Motor neuron (in vitro differentiated cells): ENCODE measurements around the gene SMIM38. TPM values are rescaled to one million over a fixed set of nuclear protein-coding genes. Genes with fewer than 3 reads are reported as not detected.
"Not testable (repeated sequence)": the region's sequence is repeated elsewhere in the genome, so short reads cannot be mapped to it uniquely, and the experiment has no call there.

Experiments
- ATAC-seq, 8 experiments: fragments of 200-7000 bp; cut with Tn5 transposase; replicated peaks in 6 of 8; 2 replicates each; pipeline ENCODE4 v1.8.0; 2021; ENCODE audit warnings: mild to moderate bottlenecking in 8 of 8, moderate library complexity in 8 of 8
- H3K27ac ChIP-seq, 2 donors: fragments of 250-450 bp; sonication (Bioruptor Pico); 2 replicates each; pipeline ENCODE4 v1.9.0; 2021; ENCODE audit warnings: antibody characterized with exemption in 2 of 2, mild to moderate bottlenecking in 2 of 2, moderate library complexity in 1 of 2
- H3K4me1 ChIP-seq, 2 donors: fragments of 250-450 bp; sonication (Bioruptor Pico); replicated peaks in 1 of 2; 2 replicates each; pipeline ENCODE4 v1.6.1; 2021; ENCODE audit warnings: antibody characterized with exemption in 2 of 2, mild to moderate bottlenecking in 2 of 2, moderate library complexity in 1 of 2
- H3K4me3 ChIP-seq, 5 donors: fragments of 250-450 bp; sonication (Bioruptor Pico); 2 replicates each; pipeline ENCODE4 v1.9.0; 2021; ENCODE audit warnings: antibody characterized with exemption in 5 of 5, mild to moderate bottlenecking in 5 of 5, moderate library complexity in 4 of 5
- WGBS, 10 experiments: fragments of 450-650 bp; shearing (Covaris generic); methylation state at CpG; one replicate each; pipeline ENCODE4 v1.0.0; 2022; 5-methylcytosine and 5-hydroxymethylcytosine counted together
- in situ Hi-C, 9 experiments: fragments of 400-800 bp; cut with MboI; loops; one replicate each; pipeline ENCODE4 v1.15.0; 2021; ENCODE audit warnings: low sequenced_read_pairs in 9 of 9, low pct_unique_long_range_greater_than_20kb in 2 of 9; ENCODE audit not compliant: unreplicated experiment in 9 of 9
- total RNA-seq, 8 experiments: library from RNA; unstranded; fragments of 300-600 nt; gene quantifications; 2 replicates each; pipeline versions ENCODE4 v1.2.3 to v1.2.4, GENCODE V29; 2022

The SMIM38 gene
- total RNA-seq, 8 experiments from 2014 or later = 0.14 to 1.2 (median 0.56) TPM; not detected in 1

- in situ Hi-C loops, H3K4me3 ChIP-seq, H3K27ac ChIP-seq, ATAC-seq: not testable (repeated sequence)
- peaks cover 22 to 25% of the 10 kb centered on the region in 2 donors for H3K4me1 ChIP-seq
- 41 to 100% (median 93%) methylated on average over 1 to 8 of the region's 11 CpGs for WGBS, 10 experiments
Measured at GRCh38 chr11:69149338-69150045, 6.2 kb upstream of the SMIM38 start.

DNA sequence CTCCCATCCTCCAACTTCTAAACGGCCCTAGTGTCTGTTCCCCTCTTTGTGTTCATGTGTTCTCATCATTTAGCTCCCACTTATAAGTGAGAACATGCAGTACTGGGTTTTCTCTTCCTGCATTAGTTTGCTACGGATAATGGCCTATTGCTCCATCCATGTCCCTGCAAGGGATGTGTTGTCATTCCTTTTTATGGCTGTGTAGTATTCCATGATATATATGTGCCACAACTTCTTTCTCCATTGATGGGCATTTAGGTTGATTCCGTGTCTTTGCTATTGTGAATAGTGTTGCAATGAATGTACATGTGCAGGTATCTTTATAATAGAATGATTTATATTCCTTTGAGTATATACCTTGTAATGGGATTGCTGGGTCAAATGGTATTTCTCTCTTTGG lies 5.6 kb upstream of the SMIM38 start:
- Histone ChIP-seq H3K27ac (no peak overlapping the region), H3K4me3 (no peak overlapping the region), H3K4me1 (peaks cover 25 to 27% of the 10 kb centered on the region in 2 donors)
- no peak for ATAC-seq
- 27 to 100% (median 82%) methylated on average over 1 to 3 of the region's 3 CpGs for WGBS, 10 experiments
- in situ Hi-C loops = no loop called here

GRCh38 chr11:69151836-69152235 lies 3.9 kb upstream of the SMIM38 start:
- WGBS, 10 experiments = 5 to 88% (median 24%) methylated on average over 1 to 8 of the region's 10 CpGs; no CpG with 5 or more reads in 2 of the 10 experiments
- Histone ChIP-seq H3K27ac (no peak overlapping the region), H3K4me1 (peaks cover 36% of the 10 kb centered on the region in 2 donors), H3K4me3 (no peak overlapping the region)
- peak in 5 of 8 experiments; percentile 34 to 50 (median 47) for ATAC-seq
- in situ Hi-C loops = no loop called here

DNA sequence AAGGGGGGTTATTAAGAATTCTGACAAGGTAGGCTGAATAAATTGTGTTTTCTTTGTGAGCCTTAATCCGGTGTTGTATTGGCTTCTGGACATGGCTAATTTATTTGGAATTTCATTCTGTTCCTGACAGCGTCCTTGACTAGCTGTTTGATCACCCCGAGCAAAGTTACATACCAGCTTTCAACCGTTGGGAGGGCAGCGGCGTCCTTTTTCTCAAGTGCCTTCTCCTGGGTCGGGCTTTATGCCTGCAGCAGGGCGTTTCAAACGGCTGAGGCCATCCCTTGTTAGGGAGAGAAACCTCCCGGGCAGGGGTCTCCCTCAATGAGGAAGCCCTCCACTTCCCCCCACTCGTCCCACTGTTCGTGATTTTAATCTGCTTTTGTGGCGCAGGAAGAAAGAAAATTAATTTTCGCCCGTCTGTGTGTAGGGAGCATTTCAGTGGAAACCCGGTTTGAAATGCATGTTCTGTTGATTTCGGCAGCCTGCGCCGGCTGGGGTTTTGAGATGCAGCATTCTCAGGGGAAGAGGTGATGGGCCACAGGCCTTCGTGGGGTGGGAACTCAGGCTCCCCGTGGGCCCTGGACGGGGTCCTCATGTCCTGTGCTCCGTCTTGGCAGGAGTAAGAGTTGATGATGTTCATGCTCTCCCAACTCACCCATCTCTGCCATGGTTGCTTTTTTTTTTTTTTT lies 2.9 kb upstream of the SMIM38 start:
- Histone ChIP-seq H3K4me3 (no peak overlapping the region), H3K27ac (peak overlapping the region in 1 of 2 donors; percentile 34), H3K4me1 (peaks cover 45 to 46% of the 10 kb centered on the region in 2 donors)
- in situ Hi-C loops = no loop called here
- ATAC-seq = no peak
- WGBS, 10 experiments = 30 to 92% (median 54%) methylated on average over 2 to 20 of the region's 23 CpGs; no CpG with 5 or more reads in 4 of the 10 experiments

GRCh38 chr11:69153661-69154060 lies 2.1 kb upstream of the SMIM38 start:
- ATAC-seq = no peak
- peaks cover 47 to 48% of the 10 kb centered on the region in 2 donors for H3K4me1 ChIP-seq
- no peak overlapping the region for H3K27ac ChIP-seq
- WGBS, 10 experiments = 0 to 80% (median 67%) methylated on average over 1 to 5 of the region's 7 CpGs; no CpG with 5 or more reads in 2 of the 10 experiments
- H3K4me3 ChIP-seq = no peak overlapping the region
- in situ Hi-C loops = no loop called here

- in situ Hi-C loops = no loop called here
- ATAC-seq = no peak
- no peak overlapping the region for H3K4me3 ChIP-seq
- 0 to 100% (median 78%) methylated on average over 1 to 4 of the region's 21 CpGs; no CpG with 5 or more reads in 6 of the 10 experiments for WGBS, 10 experiments
- peaks cover 47 to 48% of the 10 kb centered on the region in 2 donors for H3K4me1 ChIP-seq
- no peak overlapping the region for H3K27ac ChIP-seq
Measured at GRCh38 chr11:69154211-69154913, 1.4 kb upstream of the SMIM38 start.

DNA sequence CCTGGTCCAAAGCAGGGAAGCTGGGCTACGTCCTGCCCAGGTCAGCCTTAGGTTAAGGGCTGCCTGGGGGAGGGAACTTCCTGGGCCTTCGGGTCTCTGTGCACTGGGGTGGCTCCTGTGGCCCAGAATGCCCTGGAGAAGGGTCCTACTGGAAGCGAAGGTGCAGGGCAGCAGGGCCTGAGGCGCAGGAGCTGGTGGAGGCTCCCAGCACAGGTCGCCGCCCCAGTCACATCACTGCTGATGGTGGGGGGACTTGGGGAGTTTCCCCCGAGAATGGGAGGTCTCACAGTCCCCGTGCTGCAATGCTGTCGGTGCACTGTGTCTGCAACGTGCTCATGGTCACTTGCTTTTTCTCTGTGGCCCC lies 815 bp upstream of the SMIM38 start:
- 77 to 100% (median 84%) methylated on average over 1 to 5 of the region's 10 CpGs; no CpG with 5 or more reads in 7 of the 10 experiments for WGBS, 10 experiments
- H3K4me1 ChIP-seq = peaks cover 47 to 48% of the 10 kb centered on the region in 2 donors
- H3K27ac ChIP-seq = no peak overlapping the region
- no peak for ATAC-seq
- in situ Hi-C loops = no loop called here
- no peak overlapping the region for H3K4me3 ChIP-seq

DNA sequence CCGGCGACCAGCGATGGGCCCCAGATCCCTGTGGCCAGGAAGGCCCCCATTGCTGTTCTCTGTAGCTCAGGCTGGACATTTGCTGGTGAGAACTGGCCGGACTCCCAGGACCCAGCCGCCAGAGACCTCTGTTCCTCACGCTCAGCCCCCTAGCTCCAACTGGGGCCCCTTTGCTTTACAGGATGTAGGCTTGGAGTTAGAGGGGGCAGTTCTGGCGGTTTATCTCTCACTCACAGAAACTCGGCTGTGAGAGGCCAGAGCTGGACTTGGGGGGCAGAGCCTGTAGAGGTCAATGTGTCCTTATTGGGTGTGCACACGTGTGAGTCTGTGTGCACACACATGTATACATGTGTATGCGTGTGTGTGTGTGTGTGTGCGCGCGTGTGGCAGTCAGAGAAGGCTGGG lies 502 bp downstream of the SMIM38 start:
- Histone ChIP-seq H3K27ac (no peak overlapping the region), H3K4me3 (no peak overlapping the region), H3K4me1 (peaks cover 47% of the 10 kb centered on the region in 2 donors)
- ATAC-seq = no peak
- in situ Hi-C loops = no loop called here
- 73 to 100% (median 90%) methylated on average over 1 to 11 of the region's 13 CpGs; no CpG with 5 or more reads in 5 of the 10 experiments for WGBS, 10 experiments

- Histone ChIP-seq H3K27ac (peak overlapping the region; percentile 68 to 80), H3K4me3 (no peak overlapping the region), H3K4me1 (peaks cover 43 to 44% of the 10 kb centered on the region in 2 donors)
- ATAC-seq = peak in 5 of 8 experiments; percentile 0 to 17 (median 1)
- in situ Hi-C loops = no loop called here
- WGBS, 10 experiments = 35 to 80% (median 62%) methylated on average over 1 to 4 of the region's 15 CpGs; no CpG with 5 or more reads in 6 of the 10 experiments
Measured at GRCh38 chr11:69156673-69157155, 979 bp downstream of the SMIM38 start.

DNA sequence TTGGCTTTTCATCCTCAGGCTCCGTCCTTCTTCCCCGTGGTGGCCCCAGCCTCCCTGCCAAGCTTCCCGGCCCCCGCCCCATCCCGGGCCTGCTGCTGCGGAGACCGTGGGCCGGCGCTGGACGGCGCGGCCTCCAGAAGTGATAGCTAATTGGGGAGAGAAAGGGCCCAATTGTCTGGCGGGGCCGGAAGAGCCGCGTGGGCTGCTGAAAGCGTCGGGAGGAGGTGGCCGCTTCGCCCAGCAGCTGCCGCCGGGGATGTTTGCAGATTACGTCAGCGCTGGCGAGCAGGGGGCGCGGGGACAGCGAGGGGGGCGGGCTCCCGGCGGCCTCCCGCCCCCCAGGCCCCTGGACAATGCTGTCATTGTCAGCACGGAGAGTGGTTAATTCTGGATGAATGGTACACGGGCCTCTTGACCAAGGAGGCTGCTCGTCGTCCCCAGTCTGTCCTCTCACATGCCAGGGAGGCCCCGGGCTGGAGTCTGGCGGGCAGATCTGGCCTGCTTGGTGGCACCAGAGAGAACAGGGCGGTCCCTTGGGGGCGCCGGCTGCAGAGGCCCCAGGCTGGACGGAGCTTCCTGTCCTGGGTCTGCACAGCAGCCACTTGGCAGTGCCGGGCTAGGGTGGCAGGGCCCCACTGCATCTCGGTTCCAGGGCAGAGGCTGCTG lies 1.6 kb downstream of the SMIM38 start:
- no peak overlapping the region for H3K4me3 ChIP-seq
- WGBS, 10 experiments = 0 to 60% methylated on average over 1 of the region's 44 CpGs; no CpG with 5 or more reads in 8 of the 10 experiments
- H3K27ac ChIP-seq = peak overlapping the region; percentile 68 to 80
- peaks cover 37 to 38% of the 10 kb centered on the region in 2 donors for H3K4me1 ChIP-seq
- peak; percentile 47 to 94 (median 89) for ATAC-seq
- in situ Hi-C loops = no loop called here

DNA sequence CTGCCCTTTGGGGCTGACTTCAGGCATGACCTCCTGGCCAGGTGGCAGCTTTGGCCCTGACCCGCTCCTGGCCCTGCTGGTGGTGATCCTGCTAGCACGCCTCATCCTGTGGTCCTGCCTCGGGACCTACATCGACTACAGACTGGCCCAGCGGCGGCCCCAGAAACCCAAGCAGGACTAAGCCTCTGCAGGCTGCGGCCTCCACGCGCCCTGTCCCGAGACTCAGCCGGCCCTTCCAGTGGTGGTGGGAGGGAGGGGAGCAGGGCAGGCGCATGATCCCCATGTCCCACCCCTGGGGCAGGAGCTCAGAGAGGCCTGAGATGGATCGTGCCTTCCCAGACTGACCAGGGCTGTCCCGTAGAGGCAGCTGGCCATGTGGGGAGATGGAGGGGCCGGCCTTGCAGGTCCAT lies 2.1 kb downstream of the SMIM38 start:
- H3K27ac ChIP-seq = peak overlapping the region; percentile 62 to 80
- ATAC-seq = peak in 2 of 8 experiments; percentile 7 to 10
- no peak overlapping the region for H3K4me3 ChIP-seq
- WGBS, 10 experiments = 80 to 93% (median 90%) methylated on average over 1 to 3 of the region's 15 CpGs; no CpG with 5 or more reads in 7 of the 10 experiments
- in situ Hi-C loops = no loop called here
- peaks cover 32 to 33% of the 10 kb centered on the region in 2 donors for H3K4me1 ChIP-seq

GRCh38 chr11:69158301-69159149 lies 2.8 kb downstream of the SMIM38 start:
- Histone ChIP-seq H3K4me1 (peaks cover 25 to 26% of the 10 kb centered on the region in 2 donors), H3K4me3 (no peak overlapping the region), H3K27ac (no peak overlapping the region)
- in situ Hi-C loops = no loop called here
- WGBS, 10 experiments = 36 to 100% (median 100%) methylated on average over 1 to 8 of the region's 21 CpGs; no CpG with 5 or more reads in 3 of the 10 experiments
- no peak for ATAC-seq
